CD8-positive, alpha-beta memory T cell (primary cell): ENCODE measurements around the gene ARR3. TPM values are rescaled to one million over a fixed set of nuclear protein-coding genes. Genes with fewer than 3 reads are reported as not detected.
A peak's percentile ranks its signal among the peaks of the same experiment; 100 is the strongest.
"Not testable (repeated sequence)": the region's sequence is repeated elsewhere in the genome, so short reads cannot be mapped to it uniquely, and the experiment has no call there.

Experiments used
- CTCF ChIA-PET: fragments of 350-600 bp; sonication (Branson Sonifier 250); formaldehyde crosslinking; loops from one replicate; lab custom pipeline; 2021; ENCODE audit warnings: antibody characterized with exemption; lab: Charles Lee
- POLR2A ChIA-PET: fragments of 350-600 bp; sonication (Branson Sonifier 250); formaldehyde crosslinking; loops from one replicate; lab custom pipeline; 2021; ENCODE audit warnings: antibody characterized with exemption; lab: Charles Lee
- DNase-seq, 5 donors: peaks; one replicate each; pipeline versions ENCODE4 v3.0.0 to v3.0.0-alpha.2; 2020 to 2022; ENCODE audit warnings: mixed read lengths in 1 of 5
- H3K27ac ChIP-seq: one replicate; pipeline ENCODE4 v1.7.0; 2013; ENCODE audit warnings: low read depth, mild to moderate bottlenecking, low read length, moderate library complexity
- H3K27me3 ChIP-seq: 2 replicates; pipeline ENCODE4 v1.7.0; 2013; ENCODE audit warnings: low read length, mild to moderate bottlenecking; ENCODE audit not compliant: insufficient read depth, poor library complexity, severe bottlenecking
- H3K36me3 ChIP-seq: 2 replicates; pipeline ENCODE4 v1.7.0; 2013; ENCODE audit warnings: mild to moderate bottlenecking, low read length, moderate library complexity; ENCODE audit not compliant: insufficient read depth
- H3K4me1 ChIP-seq: 2 replicates; pipeline ENCODE4 v1.7.0; 2013; ENCODE audit warnings: mild to moderate bottlenecking, low read length, moderate library complexity; ENCODE audit not compliant: insufficient read depth
- H3K4me3 ChIP-seq: 2 replicates; pipeline ENCODE4 v1.7.0; 2013; ENCODE audit warnings: mild to moderate bottlenecking, low read length
- H3K9me3 ChIP-seq: 2 replicates; pipeline ENCODE4 v1.7.0; 2013; ENCODE audit warnings: mild to moderate bottlenecking, low read length
- H3K27ac Mint-ChIP-seq, 8 donors: one replicate each; pipeline ENCODE4 v1.8.0; 2020 to 2021; ENCODE audit warnings: mixed read lengths in 8 of 8, mild to moderate bottlenecking in 6 of 8, inconsistent platforms in 3 of 8, moderate library complexity in 3 of 8
- H3K27me3 Mint-ChIP-seq, 2 donors: one replicate each; pipeline ENCODE4 v1.8.0; 2020 to 2021; ENCODE audit warnings: mixed read lengths in 2 of 2, mild to moderate bottlenecking in 1 of 2, moderate library complexity in 1 of 2
- H3K36me3 Mint-ChIP-seq, 3 donors: one replicate each; pipeline ENCODE4 v1.8.0; 2020 to 2021; ENCODE audit warnings: mixed read lengths in 3 of 3, inconsistent platforms in 1 of 3, mild to moderate bottlenecking in 1 of 3
- H3K4me1 Mint-ChIP-seq, 3 donors: one replicate each; pipeline ENCODE4 v1.8.0; 2020 to 2021; ENCODE audit warnings: mixed read lengths in 3 of 3, inconsistent platforms in 1 of 3, mild to moderate bottlenecking in 1 of 3
- H3K4me3 Mint-ChIP-seq, 7 donors: one replicate each; pipeline ENCODE4 v1.8.0; 2020 to 2021; ENCODE audit warnings: mixed read lengths in 7 of 7, mild to moderate bottlenecking in 6 of 7, moderate library complexity in 4 of 7, inconsistent platforms in 2 of 7
- H3K9me3 Mint-ChIP-seq, 5 donors: one replicate each; pipeline ENCODE4 v1.8.0; 2020 to 2022; ENCODE audit warnings: mixed read lengths in 5 of 5, mild to moderate bottlenecking in 3 of 5, moderate library complexity in 2 of 5, inconsistent platforms in 1 of 5
- polyA plus RNA-seq: library from polyadenylated mRNA; unstranded; fragments of 300-500 nt; fragmentation: Illumina TruSeq; gene quantifications from one replicate; pipeline ENCODE4 v1.2.3, GENCODE V29; 2021
- total RNA-seq, 2 experiments: library from RNA; stranded (reverse); gene quantifications; one replicate each; pipeline ENCODE4 v1.2.3, GENCODE V29; 2021

Gene ARR3
- total and polyA plus RNA-seq, 3 experiments from 2014 or later, result not detected

DNA sequence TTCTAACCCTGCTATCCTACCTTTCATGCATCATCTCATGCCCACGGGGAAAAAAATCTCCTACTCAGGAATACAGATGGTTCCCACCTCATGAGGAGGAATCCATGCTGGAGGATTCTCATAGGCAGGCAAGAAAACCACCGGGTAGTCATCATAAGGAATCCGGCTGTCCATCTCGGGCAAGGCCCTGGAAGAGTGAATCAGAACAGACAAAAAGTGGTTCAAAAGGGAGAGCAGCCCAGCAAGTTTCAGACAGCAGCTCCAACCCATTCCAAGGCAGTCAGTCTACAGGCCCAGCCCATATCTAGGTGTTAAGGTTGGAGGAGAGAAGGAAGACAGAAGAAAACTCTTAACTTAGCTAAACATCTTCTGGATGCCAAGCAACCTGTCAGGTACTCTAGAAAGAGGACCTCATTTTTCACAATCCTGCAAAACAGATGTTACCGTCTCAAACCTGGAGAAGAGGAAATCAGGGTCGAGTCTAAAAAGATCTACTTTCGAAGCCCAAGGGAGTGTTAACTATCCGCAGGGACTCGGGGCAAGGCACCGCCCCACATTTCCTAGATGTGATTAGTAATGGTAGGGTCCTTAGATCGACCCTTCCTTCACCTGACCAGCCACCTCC lies 21.1 kb downstream of the ARR3 start:
- Mint-ChIP-seq H3K27me3 (peaks cover 0 to 7% of the 10 kb centered on the region in 2 donors), H3K4me3 (peak overlapping the region; percentile 84 to 94 (median 89)), H3K9me3 (no peaks in the 10 kb centered on the region), H3K36me3 (peaks cover 0 to 35% (median 0%) of the 10 kb centered on the region in 3 donors), H3K4me1 (peaks cover 12 to 20% (median 19%) of the 10 kb centered on the region in 3 donors), H3K27ac (peak overlapping the region; percentile 72 to 96 (median 88))
- CTCF ChIA-PET, result no interaction called here
- Histone ChIP-seq H3K27ac (peak overlapping the region; percentile 69), H3K4me1 (peaks cover 5% of the 10 kb centered on the region), H3K4me3 (peak overlapping the region; percentile 73), H3K9me3 (no peaks in the 10 kb centered on the region), H3K36me3 (no peaks in the 10 kb centered on the region), H3K27me3 (no peaks in the 10 kb centered on the region)
- DNase-seq, result no peak
- POLR2A ChIA-PET, result no interaction called here

DNA sequence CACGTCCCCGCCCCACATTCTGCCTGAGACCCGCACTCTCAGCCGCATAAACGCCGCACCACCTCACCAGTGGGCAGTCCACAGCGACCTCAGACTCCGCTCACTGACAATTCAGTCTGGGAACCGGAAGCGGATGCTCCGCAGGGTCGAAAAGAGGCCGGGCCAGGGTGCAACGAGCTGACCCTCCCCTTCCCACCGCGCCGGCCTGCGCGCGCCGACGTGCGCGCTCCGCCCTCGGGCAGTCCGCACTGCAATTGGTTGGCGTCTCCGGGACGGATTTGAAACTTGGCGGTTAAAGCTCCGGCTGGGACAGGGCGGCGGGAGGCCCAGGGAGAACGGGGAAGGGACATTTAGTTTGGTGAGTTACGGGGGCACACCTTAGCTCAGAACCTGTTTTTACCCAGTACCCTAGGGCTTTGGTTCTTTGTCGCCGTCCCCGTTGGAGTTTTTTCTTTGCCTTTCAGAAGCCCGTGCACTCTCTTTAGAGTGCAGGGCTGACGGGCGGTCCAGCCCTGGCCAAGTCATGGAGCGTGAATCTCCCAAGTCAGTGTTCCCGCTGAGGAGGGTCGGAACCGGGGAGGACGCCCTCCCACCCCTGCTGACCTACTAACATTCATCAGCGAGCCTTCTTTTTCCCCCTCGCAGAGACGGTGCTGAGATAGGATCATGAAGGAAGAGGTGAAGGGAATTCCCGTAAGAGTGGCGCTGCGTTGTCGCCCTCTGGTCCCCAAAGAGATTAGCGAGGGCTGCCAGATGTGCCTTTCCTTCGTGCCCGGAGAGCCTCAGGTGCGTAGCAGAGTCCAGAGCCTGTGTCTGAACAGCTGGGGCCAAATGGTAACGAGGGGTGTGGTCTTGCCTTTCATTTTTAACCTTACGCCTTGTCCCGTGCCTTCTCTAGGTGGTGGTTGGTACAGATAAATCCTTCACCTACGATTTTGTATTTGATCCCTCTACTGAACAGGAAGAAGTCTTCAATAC lies 21.9 kb downstream of the ARR3 start, which contains the start of the genes KIF4A and PDZD11:
TSS of gene KIF4A (plus strand) at position 312 of the 978 bp plus-strand sequence. CDS start at position 667, 355 bp downstream.
TSS of gene PDZD11 (minus strand) at position 135 of the 978 bp plus-strand sequence. CDS start 586 bp downstream, outside the sequence.
- H3K27me3 ChIP-seq, result no peaks in the 10 kb centered on the region
- peak; percentile 63 to 79 (median 72) for DNase-seq
- H3K36me3 ChIP-seq, result no peaks in the 10 kb centered on the region
- peaks cover 12 to 20% (median 19%) of the 10 kb centered on the region in 3 donors for H3K4me1 Mint-ChIP-seq
- peak within 1 kb of the TSS; percentile 75 to 96 (median 88) for H3K27ac Mint-ChIP-seq
- peak within 1 kb of the TSS; percentile 84 to 94 (median 89) for H3K4me3 Mint-ChIP-seq
- CTCF ChIA-PET, result no interaction called here
- no peaks in the 10 kb centered on the region for H3K9me3 Mint-ChIP-seq
- H3K36me3 Mint-ChIP-seq, result peaks cover 0 to 30% (median 0%) of the 10 kb centered on the region in 3 donors
- H3K4me3 ChIP-seq, result peak within 1 kb of the TSS; percentile 73
- H3K27ac ChIP-seq, result peak within 1 kb of the TSS; percentile 69
- H3K27me3 Mint-ChIP-seq, result peaks cover 0 to 7% of the 10 kb centered on the region in 2 donors
- POLR2A ChIA-PET, result no interaction called here
- H3K4me1 ChIP-seq, result peaks cover 5% of the 10 kb centered on the region
- no peaks in the 10 kb centered on the region for H3K9me3 ChIP-seq

DNA sequence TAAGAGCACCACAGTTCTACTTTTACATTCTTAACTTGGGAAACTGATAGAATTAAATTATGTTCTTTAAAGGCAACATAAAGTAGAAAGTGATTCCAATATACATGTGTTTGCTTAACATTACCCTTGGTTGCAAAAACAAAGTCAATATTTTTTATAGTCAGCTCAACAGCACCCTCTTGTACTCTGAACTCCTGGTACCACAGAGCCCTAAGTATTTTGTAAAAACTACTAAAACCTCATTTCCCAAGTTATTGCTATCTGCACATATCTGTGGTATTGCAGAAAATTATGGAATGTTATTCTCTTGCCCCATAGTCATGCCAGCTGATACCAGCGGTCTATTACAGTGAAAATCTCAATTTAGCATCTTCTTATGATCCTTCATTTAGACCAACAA lies 24.7 kb downstream of the ARR3 start:
- CTCF ChIA-PET, result no interaction called here
- Mint-ChIP-seq H3K4me1 (peaks cover 12 to 20% (median 19%) of the 10 kb centered on the region in 3 donors), H3K27me3 (peaks cover 0 to 5% of the 10 kb centered on the region in 2 donors), H3K36me3 (peaks cover 0 to 7% (median 0%) of the 10 kb centered on the region in 3 donors), H3K27ac (no peak overlapping the region), H3K4me3 (no peak overlapping the region), H3K9me3 (no peaks in the 10 kb centered on the region)
- H3K9me3 ChIP-seq, result no peaks in the 10 kb centered on the region
- H3K4me1 ChIP-seq, result peaks cover 5% of the 10 kb centered on the region
- H3K27ac ChIP-seq, result no peak overlapping the region
- POLR2A ChIA-PET, result no interaction called here
- no peaks in the 10 kb centered on the region for H3K36me3 ChIP-seq
- no peak for DNase-seq
- H3K4me3 ChIP-seq, result no peak overlapping the region
- no peaks in the 10 kb centered on the region for H3K27me3 ChIP-seq

DNA sequence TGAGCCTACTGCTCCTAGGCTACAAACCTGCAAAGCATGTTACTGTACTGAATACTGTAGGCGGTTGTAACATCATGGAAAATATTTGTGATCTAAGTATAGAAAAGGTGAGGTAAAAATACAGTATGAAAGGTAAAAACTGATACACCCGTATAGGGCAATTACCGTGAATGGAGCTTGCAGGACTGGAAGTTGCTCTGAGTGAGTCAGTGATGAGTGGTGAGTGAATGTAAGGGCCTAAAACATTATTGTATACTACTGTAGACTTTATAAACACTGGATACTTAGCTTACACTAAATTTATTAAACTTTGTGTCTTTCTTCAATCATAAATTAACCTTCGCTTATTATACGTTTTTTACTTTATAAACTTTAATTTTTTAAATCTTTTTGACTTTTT lies 25.5 kb downstream of the ARR3 start:
- Histone ChIP-seq H3K36me3 (no peaks in the 10 kb centered on the region), H3K4me3 (no peak overlapping the region), H3K9me3 (no peaks in the 10 kb centered on the region), H3K4me1 (peaks cover 5% of the 10 kb centered on the region), H3K27ac (no peak overlapping the region), H3K27me3 (no peaks in the 10 kb centered on the region)
- H3K27me3 Mint-ChIP-seq, result peaks cover 0 to 5% of the 10 kb centered on the region in 2 donors
- peaks cover 12 to 20% (median 19%) of the 10 kb centered on the region in 3 donors for H3K4me1 Mint-ChIP-seq
- no peaks in the 10 kb centered on the region for H3K9me3 Mint-ChIP-seq
- no peak for DNase-seq
- peaks cover 0 to 2% (median 0%) of the 10 kb centered on the region in 3 donors for H3K36me3 Mint-ChIP-seq
- no peak overlapping the region for H3K4me3 Mint-ChIP-seq
- H3K27ac Mint-ChIP-seq, result no peak overlapping the region
- ChIA-PET POLR2A (no interaction called here), CTCF (no interaction called here)

DNA sequence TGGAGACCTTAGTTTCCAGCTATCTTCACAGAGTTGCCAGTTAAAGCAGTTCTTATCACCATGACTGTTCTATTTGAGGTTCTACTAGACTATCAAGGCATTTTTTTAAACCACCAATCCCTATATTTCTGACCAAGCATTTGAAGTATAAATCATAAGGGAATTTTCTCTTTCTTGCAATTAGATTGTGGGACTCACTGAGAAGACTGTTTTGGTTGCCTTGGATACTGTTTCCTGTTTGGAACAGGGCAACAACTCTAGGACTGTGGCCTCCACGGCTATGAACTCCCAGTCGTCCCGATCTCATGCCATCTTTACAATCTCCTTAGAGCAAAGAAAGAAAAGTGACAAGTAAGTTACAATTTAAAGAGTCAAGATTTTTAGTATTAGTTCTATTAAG lies 33.6 kb downstream of the ARR3 start:
- peaks cover 0 to 2% of the 10 kb centered on the region in 2 donors for H3K27me3 Mint-ChIP-seq
- Histone ChIP-seq H3K9me3 (no peaks in the 10 kb centered on the region), H3K27me3 (no peaks in the 10 kb centered on the region), H3K27ac (no peak overlapping the region), H3K4me1 (no peaks in the 10 kb centered on the region), H3K4me3 (no peak overlapping the region), H3K36me3 (no peaks in the 10 kb centered on the region)
- no peaks in the 10 kb centered on the region for H3K36me3 Mint-ChIP-seq
- H3K27ac Mint-ChIP-seq, result peak overlapping the region in 2 of 8 donors; percentile 8 to 61
- H3K4me1 Mint-ChIP-seq, result peaks cover 5 to 19% (median 17%) of the 10 kb centered on the region in 3 donors
- no peak for DNase-seq
- ChIA-PET POLR2A (no interaction called here), CTCF (no interaction called here)
- H3K9me3 Mint-ChIP-seq, result no peaks in the 10 kb centered on the region
- peak overlapping the region in 2 of 7 donors; percentile 3 to 28 for H3K4me3 Mint-ChIP-seq

DNA sequence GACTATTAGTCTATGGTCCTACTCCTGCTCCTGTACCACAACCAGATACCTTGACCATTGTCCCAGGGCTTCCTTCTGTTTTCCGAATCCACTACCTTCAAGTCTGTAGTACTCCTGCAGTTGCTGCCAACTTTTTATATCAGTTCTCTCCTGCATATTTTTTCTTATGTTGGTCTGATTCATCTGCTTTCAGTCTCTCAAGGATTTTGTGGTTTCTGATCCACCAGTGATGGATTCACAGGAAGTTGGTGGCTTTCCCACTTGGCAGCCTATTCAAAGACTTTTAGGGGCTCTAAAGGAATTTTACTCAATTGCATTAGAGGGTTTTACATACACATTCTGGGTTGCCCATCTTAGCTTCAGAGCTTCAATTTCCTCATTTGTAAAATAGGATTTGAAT lies 45.4 kb downstream of the ARR3 start:
- no peaks in the 10 kb centered on the region for H3K27me3 ChIP-seq
- POLR2A ChIA-PET, result no interaction called here
- H3K36me3 ChIP-seq, result no peaks in the 10 kb centered on the region
- DNase-seq, result no peak
- H3K9me3 ChIP-seq, result no peaks in the 10 kb centered on the region
- no peaks in the 10 kb centered on the region for H3K36me3 Mint-ChIP-seq
- peaks cover 6 to 14% (median 14%) of the 10 kb centered on the region in 3 donors for H3K4me1 Mint-ChIP-seq
- H3K9me3 Mint-ChIP-seq, result no peaks in the 10 kb centered on the region
- CTCF ChIA-PET, result no interaction called here
- H3K27ac Mint-ChIP-seq, result no peak overlapping the region
- peaks cover 0 to 2% of the 10 kb centered on the region in 2 donors for H3K27me3 Mint-ChIP-seq
- H3K27ac ChIP-seq, result no peak overlapping the region
- H3K4me3 ChIP-seq, result no peak overlapping the region
- no peaks in the 10 kb centered on the region for H3K4me1 ChIP-seq
- no peak overlapping the region for H3K4me3 Mint-ChIP-seq

DNA sequence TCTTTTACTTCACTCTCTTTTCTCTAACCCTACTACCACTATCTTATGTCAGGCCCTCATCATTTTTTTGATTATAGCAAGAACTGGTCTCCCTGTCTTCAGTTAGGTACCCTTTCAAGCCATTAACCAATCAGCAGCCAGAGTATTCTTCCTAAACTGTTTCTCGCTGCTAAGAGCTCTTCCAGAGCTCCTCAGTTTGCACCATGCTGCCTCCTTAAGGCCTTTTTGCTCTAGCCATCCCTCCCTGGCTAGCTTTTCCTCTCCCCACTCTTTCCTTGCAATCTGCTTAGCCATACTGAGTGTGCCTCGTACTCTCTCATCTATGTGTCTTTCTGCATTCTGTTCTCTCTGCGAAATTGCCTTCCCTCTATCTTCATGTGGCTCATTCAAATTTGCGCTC lies 54.6 kb downstream of the ARR3 start:
- Histone ChIP-seq H3K36me3 (no peaks in the 10 kb centered on the region), H3K4me1 (no peaks in the 10 kb centered on the region), H3K27me3 (no peaks in the 10 kb centered on the region), H3K9me3 (no peaks in the 10 kb centered on the region), H3K27ac (no peak overlapping the region), H3K4me3 (no peak overlapping the region)
- DNase-seq, result no peak
- Mint-ChIP-seq H3K36me3 (no peaks in the 10 kb centered on the region), H3K27ac (peak overlapping the region in 1 of 8 donors; percentile 6), H3K27me3 (peaks cover 0 to 4% of the 10 kb centered on the region in 2 donors), H3K4me1 (no peaks in the 10 kb centered on the region), H3K9me3 (no peaks in the 10 kb centered on the region), H3K4me3 (no peak overlapping the region)
- ChIA-PET CTCF (no interaction called here), POLR2A (no interaction called here)

DNA sequence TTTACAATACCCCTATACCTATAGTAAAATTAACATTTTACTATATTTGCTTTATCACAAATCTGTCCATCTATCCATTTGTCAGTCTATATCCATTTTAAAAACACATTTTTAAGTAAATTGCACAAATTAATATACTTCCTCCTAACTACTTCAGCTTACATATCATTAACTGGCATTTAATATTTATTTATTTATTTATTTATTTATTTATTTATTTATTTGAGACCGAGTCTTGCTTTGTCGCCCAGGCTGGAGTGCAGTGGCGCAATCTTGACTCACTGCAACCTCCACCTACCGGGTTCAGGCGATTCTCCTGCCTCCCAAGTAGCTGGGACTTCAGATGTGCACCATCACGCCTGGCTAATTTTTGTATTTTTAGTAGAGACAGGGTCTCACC lies 55.5 kb downstream of the ARR3 start:
- H3K4me1 ChIP-seq, H3K27me3 Mint-ChIP-seq, H3K9me3 Mint-ChIP-seq, H3K4me3 Mint-ChIP-seq, POLR2A ChIA-PET, H3K36me3 ChIP-seq, H3K27ac Mint-ChIP-seq, DNase-seq, H3K4me1 Mint-ChIP-seq, H3K9me3 ChIP-seq, H3K36me3 Mint-ChIP-seq, H3K27ac ChIP-seq, H3K4me3 ChIP-seq, CTCF ChIA-PET, H3K27me3 ChIP-seq: not testable (repeated sequence)
